Nephron (organoid): ENCODE measurements around the gene WDR47.
A peak's percentile ranks its signal among the peaks of the same experiment; 100 is the strongest.
"Not testable (repeated sequence)": the region's sequence is repeated elsewhere in the genome, so short reads cannot be mapped to it uniquely, and the experiment has no call there.

Experiments used
- H3K27ac Mint-ChIP-seq, 3 experiments: 2 replicates each; pipeline ENCODE4 v1.8.0; 2020; ENCODE audit warnings: mixed read lengths in 3 of 3, mild to moderate bottlenecking in 2 of 3, moderate library complexity in 1 of 3
- H3K27me3 Mint-ChIP-seq: 2 replicates; pipeline ENCODE4 v1.8.0; 2021; ENCODE audit warnings: low read depth, mild to moderate bottlenecking, moderate library complexity, mixed read lengths
- H3K36me3 Mint-ChIP-seq: 2 replicates; pipeline ENCODE4 v1.8.0; 2020; ENCODE audit warnings: low read depth, mixed read lengths
- H3K4me1 Mint-ChIP-seq: 2 replicates; pipeline ENCODE4 v1.8.0; 2020; ENCODE audit warnings: mixed read lengths
- H3K4me3 Mint-ChIP-seq, 3 experiments: 2 replicates each; pipeline ENCODE4 v1.8.0; 2020; ENCODE audit warnings: mild to moderate bottlenecking in 3 of 3, mixed read lengths in 3 of 3, moderate library complexity in 2 of 3
- H3K9me3 Mint-ChIP-seq: 2 replicates; pipeline ENCODE4 v1.8.0; 2020; ENCODE audit warnings: mixed read lengths
- CTCF ChIP-seq, 3 experiments: fragments of 200-600 bp; sonication (generic); IDR thresholded peaks; one replicate each; pipeline ENCODE4 v1.5.0; 2021; ENCODE audit warnings: antibody characterized with exemption in 3 of 3; ENCODE audit not compliant: unreplicated experiment in 3 of 3

Gene WDR47

DNA sequence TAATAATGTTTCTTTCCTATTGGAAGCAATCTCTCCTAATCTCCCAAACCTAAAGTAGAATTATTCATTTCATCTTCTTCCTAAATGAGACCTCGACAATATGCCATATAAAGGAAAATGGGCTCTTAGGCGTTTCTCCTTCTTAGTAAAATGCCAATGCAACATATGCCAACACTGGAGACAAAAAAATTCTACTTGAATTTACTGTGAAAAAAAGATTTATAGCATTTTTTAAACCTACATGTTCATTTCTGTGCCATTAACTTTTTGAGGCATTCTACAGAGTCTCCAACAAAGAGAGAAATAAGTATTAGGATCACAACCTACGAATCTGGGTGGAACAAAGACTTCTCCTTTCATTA lies 1.3 kb downstream of the WDR47 start:
- TF ChIP-seq CTCF (IDR thresholded peaks at IDR 0.05; ENCODE audit: unreplicated experiment in 3 of 3), result no peak
- Mint-ChIP-seq H3K27me3 (no peaks in the 10 kb centered on the region), H3K27ac (peak overlapping the region; percentile 46 to 83 (median 77)), H3K9me3 (no peaks in the 10 kb centered on the region), H3K36me3 (peaks cover 4% of the 10 kb centered on the region), H3K4me1 (peaks cover 9% of the 10 kb centered on the region), H3K4me3 (peak overlapping the region; percentile 91 to 100 (median 98))

DNA sequence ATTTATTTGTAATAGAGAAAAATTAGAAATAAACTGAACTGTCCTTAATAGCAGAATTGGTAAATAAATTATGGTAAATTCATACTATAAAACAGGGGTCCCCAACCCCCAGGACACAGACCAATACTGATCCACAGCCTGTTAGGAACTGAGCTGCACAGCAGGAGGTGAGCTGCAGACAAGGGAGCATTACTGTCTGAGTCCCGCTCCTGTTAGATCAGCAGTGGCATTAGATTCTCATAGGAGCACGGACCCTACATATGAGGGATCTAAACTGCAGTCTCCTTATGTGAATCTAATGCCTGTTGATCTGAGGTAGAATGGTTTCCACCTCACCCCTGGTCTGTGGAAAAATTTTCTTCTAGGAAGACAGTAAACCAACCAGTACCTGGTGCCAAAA lies 7.5 kb downstream of the WDR47 start:
- no peaks in the 10 kb centered on the region for H3K9me3 Mint-ChIP-seq
- no peak overlapping the region for H3K4me3 Mint-ChIP-seq
- no peaks in the 10 kb centered on the region for H3K27me3 Mint-ChIP-seq
- H3K36me3 Mint-ChIP-seq, result peaks cover 4% of the 10 kb centered on the region
- H3K4me1 Mint-ChIP-seq, result no peaks in the 10 kb centered on the region
- no peak overlapping the region for H3K27ac Mint-ChIP-seq
- TF ChIP-seq CTCF (IDR thresholded peaks at IDR 0.05; ENCODE audit: unreplicated experiment in 3 of 3), result no peak

GRCh38 chr1:109029493-109029892 lies 12.4 kb downstream of the WDR47 start:
- H3K36me3 Mint-ChIP-seq, H3K27me3 Mint-ChIP-seq, H3K4me1 Mint-ChIP-seq, H3K27ac Mint-ChIP-seq, H3K9me3 Mint-ChIP-seq, H3K4me3 Mint-ChIP-seq: not testable (repeated sequence)

- H3K9me3 Mint-ChIP-seq, result no peaks in the 10 kb centered on the region
- no peak for TF ChIP-seq CTCF (IDR thresholded peaks at IDR 0.05; ENCODE audit: unreplicated experiment in 3 of 3)
- no peaks in the 10 kb centered on the region for H3K4me1 Mint-ChIP-seq
- no peak overlapping the region for H3K27ac Mint-ChIP-seq
- peaks cover 4% of the 10 kb centered on the region for H3K36me3 Mint-ChIP-seq
- no peak overlapping the region for H3K4me3 Mint-ChIP-seq
- H3K27me3 Mint-ChIP-seq, result no peaks in the 10 kb centered on the region
These were observed 14.1 kb downstream of the WDR47 start for GRCh38 chr1:109027841-109028240.

GRCh38 chr1:109025694-109026093 lies 16.2 kb downstream of the WDR47 start:
- H3K4me3 Mint-ChIP-seq, result no peak overlapping the region
- H3K27me3 Mint-ChIP-seq, result no peaks in the 10 kb centered on the region
- no peaks in the 10 kb centered on the region for H3K9me3 Mint-ChIP-seq
- no peaks in the 10 kb centered on the region for H3K4me1 Mint-ChIP-seq
- H3K36me3 Mint-ChIP-seq, result peaks cover 14% of the 10 kb centered on the region
- no peak for TF ChIP-seq CTCF (IDR thresholded peaks at IDR 0.05; ENCODE audit: unreplicated experiment in 3 of 3)
- H3K27ac Mint-ChIP-seq, result no peak overlapping the region

DNA sequence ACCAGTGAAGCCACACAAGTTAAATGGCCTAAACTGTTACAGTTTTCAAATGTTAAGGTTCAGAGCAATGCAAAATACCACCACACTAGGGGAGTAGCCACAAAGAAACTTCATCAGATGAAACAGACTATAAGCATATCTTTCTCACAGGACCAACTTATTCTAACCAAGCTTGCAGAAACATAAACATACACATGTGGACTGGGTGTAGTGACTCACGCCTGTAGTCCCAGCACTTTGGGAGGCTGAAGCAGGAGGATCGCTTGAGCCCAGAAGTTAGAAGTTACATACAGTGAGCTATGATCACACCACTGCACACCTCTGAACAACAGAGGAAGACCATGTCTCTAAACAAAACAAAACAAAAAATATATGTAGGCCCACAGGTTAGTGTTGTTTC lies 17.3 kb downstream of the WDR47 start:
- Mint-ChIP-seq H3K4me1 (no peaks in the 10 kb centered on the region), H3K27ac (no peak overlapping the region), H3K9me3 (no peaks in the 10 kb centered on the region), H3K27me3 (no peaks in the 10 kb centered on the region), H3K36me3 (peaks cover 18% of the 10 kb centered on the region), H3K4me3 (no peak overlapping the region)
- TF ChIP-seq CTCF (IDR thresholded peaks at IDR 0.05; ENCODE audit: unreplicated experiment in 3 of 3), result no peak
